H9 (cell line): ENCODE measurements around the gene TRPM2. TPM values are rescaled to one million over a fixed set of nuclear protein-coding genes. Genes with fewer than 3 reads are reported as not detected.

Source experiments
- DNase-seq: peaks from one replicate; pipeline ENCODE4 v3.0.0-alpha.2; 2017
- H2AFZ ChIP-seq: one replicate; pipeline ENCODE4 v1.6.1; 2013; ENCODE audit warnings: mild to moderate bottlenecking, low read length, control low read depth, moderate library complexity
- H2AK5ac ChIP-seq: 2 replicates; pipeline ENCODE4 v1.6.1; 2013; ENCODE audit warnings: low read length, control low read depth, mixed read lengths; ENCODE audit not compliant: insufficient read length
- H2BK120ac ChIP-seq: one replicate; pipeline ENCODE4 v1.6.1; 2013; ENCODE audit warnings: low read depth, mild to moderate bottlenecking, low read length, control low read depth, inconsistent platforms; ENCODE audit not compliant: poor library complexity, severe bottlenecking
- H2BK12ac ChIP-seq: 2 replicates; pipeline ENCODE4 v1.6.1; 2013; ENCODE audit warnings: low read length, control low read depth, mixed read lengths, low read depth; ENCODE audit not compliant: insufficient read length
- H2BK15ac ChIP-seq: 2 replicates; pipeline ENCODE4 v1.6.1; 2013; ENCODE audit warnings: low read depth, low read length, control low read depth
- H2BK20ac ChIP-seq: one replicate; pipeline ENCODE4 v1.6.1; 2013; ENCODE audit warnings: low read depth, mild to moderate bottlenecking, low read length, control low read depth, inconsistent platforms; ENCODE audit not compliant: poor library complexity, severe bottlenecking
- H2BK5ac ChIP-seq: 2 replicates; pipeline ENCODE4 v1.6.1; 2013; ENCODE audit warnings: low read length, control low read depth, mixed read lengths; ENCODE audit not compliant: insufficient read length
- H3K14ac ChIP-seq: 2 replicates; pipeline ENCODE4 v1.6.1; 2013; ENCODE audit warnings: low read length, control low read depth; ENCODE audit not compliant: insufficient read depth
- H3K18ac ChIP-seq: 2 replicates; pipeline ENCODE4 v1.6.1; 2013; ENCODE audit warnings: low read depth, mild to moderate bottlenecking, mixed read lengths, low read length, control low read depth; ENCODE audit not compliant: insufficient read length
- H3K23ac ChIP-seq: 2 replicates; pipeline ENCODE4 v1.6.1; 2013; ENCODE audit warnings: low read length, control low read depth, mixed read lengths, low read depth; ENCODE audit not compliant: insufficient read length
- H3K23me2 ChIP-seq: 2 replicates; pipeline ENCODE4 v1.6.1; 2013; ENCODE audit warnings: low read depth, mild to moderate bottlenecking, mixed read lengths, low read length, control low read depth; ENCODE audit not compliant: insufficient read length, poor library complexity, severe bottlenecking
- H3K27ac ChIP-seq: 2 replicates; pipeline ENCODE4 v1.5.1; 2013; ENCODE audit warnings: low read length, control low read depth, mixed read lengths, low read depth; ENCODE audit not compliant: insufficient read length
- H3K27me3 ChIP-seq: 2 replicates; pipeline ENCODE4 v1.6.1; 2013; ENCODE audit warnings: low read length, control low read depth, inconsistent platforms; ENCODE audit not compliant: insufficient read depth
- H3K4ac ChIP-seq: 2 replicates; pipeline ENCODE4 v1.6.1; 2013; ENCODE audit warnings: low read depth, mild to moderate bottlenecking, control low read depth, inconsistent platforms, low read length, moderate library complexity
- H3K4me1 ChIP-seq: 2 replicates; pipeline ENCODE4 v1.6.1; 2013; ENCODE audit warnings: low read length, control low read depth, inconsistent platforms; ENCODE audit not compliant: insufficient read depth
- H3K4me2 ChIP-seq: 2 replicates; pipeline ENCODE4 v1.6.1; 2013; ENCODE audit warnings: low read length, control low read depth, mixed read lengths; ENCODE audit not compliant: insufficient read length, insufficient read depth
- H3K56ac ChIP-seq: 2 replicates; pipeline ENCODE4 v1.6.1; 2013; ENCODE audit warnings: low read depth, mild to moderate bottlenecking, mixed read lengths, low read length, control low read depth; ENCODE audit not compliant: insufficient read length
- H3K79me1 ChIP-seq: 2 replicates; pipeline ENCODE4 v1.6.1; 2013; ENCODE audit warnings: low read depth, mild to moderate bottlenecking, moderate library complexity, low read length, control low read depth, inconsistent platforms; ENCODE audit not compliant: insufficient read depth, poor library complexity, severe bottlenecking
- H3K79me2 ChIP-seq: 2 replicates; pipeline ENCODE4 v1.6.1; 2013; ENCODE audit warnings: low read length, control low read depth, inconsistent platforms; ENCODE audit not compliant: insufficient read depth
- H3K9ac ChIP-seq: 2 replicates; pipeline ENCODE4 v1.6.1; 2013; ENCODE audit warnings: low read length, control low read depth, mixed read lengths; ENCODE audit not compliant: insufficient read length; ENCODE audit errors: extremely low read depth
- H3K9me3 ChIP-seq: one replicate; pipeline ENCODE4 v1.6.1; 2013; ENCODE audit warnings: low read depth, low read length, inconsistent platforms; ENCODE audit not compliant: control insufficient read depth
- H3T11ph ChIP-seq: one replicate; pipeline ENCODE4 v1.6.1; 2013; ENCODE audit warnings: mild to moderate bottlenecking, low read length, control low read depth, inconsistent platforms
- H4K20me1 ChIP-seq: one replicate; pipeline ENCODE4 v1.6.1; 2013; ENCODE audit not compliant: control insufficient read depth, insufficient read length, insufficient read depth
- H4K5ac ChIP-seq: 2 replicates; pipeline ENCODE4 v1.6.1; 2013; ENCODE audit warnings: low read depth, mild to moderate bottlenecking, mixed read lengths, low read length, control low read depth; ENCODE audit not compliant: insufficient read length
- H4K8ac ChIP-seq: replicated peaks from 2 replicates; pipeline ENCODE4 v1.6.1; 2013; ENCODE audit warnings: low read length, control low read depth, mixed read lengths, low read depth; ENCODE audit not compliant: insufficient read length
- H4K91ac ChIP-seq: 2 replicates; pipeline ENCODE4 v1.6.1; 2013; ENCODE audit warnings: low read depth, mild to moderate bottlenecking, moderate library complexity, mixed read lengths, low read length, control low read depth; ENCODE audit not compliant: insufficient read length
- H3K27ac Mint-ChIP-seq, 3 experiments: 2 replicates in 2 of 3; 3 replicates in 1 of 3; pipeline ENCODE4 v1.8.0; 2020 to 2021; ENCODE audit warnings: mixed read lengths in 3 of 3, mild to moderate bottlenecking in 1 of 3, moderate library complexity in 1 of 3
- H3K27me3 Mint-ChIP-seq: 2 replicates; pipeline ENCODE4 v1.8.0; 2021; ENCODE audit warnings: low read depth, mild to moderate bottlenecking, moderate library complexity, mixed read lengths
- H3K36me3 Mint-ChIP-seq, 3 experiments: 2 replicates in 2 of 3; 3 replicates in 1 of 3; pipeline ENCODE4 v1.8.0; 2020 to 2021; ENCODE audit warnings: low read depth in 3 of 3, mixed read lengths in 3 of 3; ENCODE audit not compliant: insufficient read depth in 1 of 3
- H3K4me1 Mint-ChIP-seq, 2 experiments: 2 replicates each; pipeline ENCODE4 v1.8.0; 2020; ENCODE audit warnings: mixed read lengths in 2 of 2
- H3K4me3 Mint-ChIP-seq, 2 experiments: 2 replicates in 1 of 2; 3 replicates in 1 of 2; pipeline ENCODE4 v1.8.0; 2020 to 2021; ENCODE audit warnings: mild to moderate bottlenecking in 2 of 2, mixed read lengths in 2 of 2, moderate library complexity in 1 of 2
- H3K9me3 Mint-ChIP-seq, 2 experiments: 2 replicates in 1 of 2; 3 replicates in 1 of 2; pipeline ENCODE4 v1.8.0; 2020; ENCODE audit warnings: mild to moderate bottlenecking in 2 of 2, mixed read lengths in 2 of 2, moderate library complexity in 1 of 2
- WGBS: extraction: QIAGEN DNeasy Blood & Tissue Kit; methylation state at CpG from one replicate; pipeline ENCODE4 v1.1.7; 2013; ENCODE audit warnings: missing lambda C conversion rate, low lambda C conversion rate, mixed read lengths; ENCODE audit not compliant: insufficient read length; ENCODE audit errors: extremely low coverage; 5-methylcytosine and 5-hydroxymethylcytosine counted together
- total RNA-seq: library from RNA; stranded (reverse); gene quantifications from 2 replicates; pipeline ENCODE4 v1.2.1, GENCODE V29; 2021
- TF ChIP-seq, protein P1 (sequence below): fragments of 200-600 bp; sonication (generic); conservative IDR thresholded peaks from 3 replicates; pipeline ENCODE4 v1.8.0; 2021; ENCODE audit warnings: antibody characterized with exemption, mild to moderate bottlenecking

TRPM2 gene
- total RNA-seq, 1 experiment from 2014 or later: 0.68 TPM

DNA sequence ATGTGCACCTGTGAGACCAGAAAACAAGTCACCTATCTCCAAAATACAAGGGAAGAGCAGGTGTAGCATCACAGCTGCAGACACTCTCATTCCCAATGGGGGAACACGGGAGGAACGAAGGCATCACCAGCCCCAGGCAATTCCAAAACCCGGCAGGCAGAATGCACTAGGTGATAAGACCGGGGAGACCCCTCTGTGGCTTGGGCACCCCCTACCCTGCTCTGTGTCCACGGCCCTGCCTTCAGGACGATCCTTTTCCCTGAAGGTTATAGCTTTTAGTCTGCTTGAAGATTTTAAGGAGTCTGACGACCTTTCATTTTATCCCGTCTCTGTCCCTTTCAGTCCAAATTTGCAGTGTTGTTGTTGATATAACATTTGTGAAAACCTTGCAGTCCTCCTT lies 19.2 kb downstream of the TRPM2 start:
- Histone ChIP-seq H3K9ac (no peak overlapping the region), H2BK5ac (no peak overlapping the region), H3T11ph (no peak overlapping the region), H2BK120ac (no peak overlapping the region), H3K4me2 (no peak overlapping the region), H3K4me1 (no peaks in the 10 kb centered on the region), H4K5ac (no peak overlapping the region), H2AK5ac (no peak overlapping the region), H2BK12ac (no peak overlapping the region), H3K23ac (no peak overlapping the region), H3K14ac (no peak overlapping the region), H3K79me2 (no peaks in the 10 kb centered on the region), H4K20me1 (no peaks in the 10 kb centered on the region), H3K27me3 (peaks cover 4% of the 10 kb centered on the region; the same call in 1 of the 2 replicates), H3K18ac (no peak overlapping the region), H3K56ac (no peak overlapping the region), H4K91ac (no peak overlapping the region), H4K8ac (no peak overlapping the region), H3K4ac (no peak overlapping the region), H3K27ac (no peak overlapping the region), H2AFZ (no peak overlapping the region), H3K9me3 (no peaks in the 10 kb centered on the region), H2BK15ac (no peak overlapping the region), H3K79me1 (no peaks in the 10 kb centered on the region), H3K23me2 (peaks cover 3% of the 10 kb centered on the region), H2BK20ac (no peak overlapping the region)
- no peak for DNase-seq
- WGBS: no CpG with 5 or more reads among the region's 8 CpGs
- Mint-ChIP-seq H3K27ac (no peak overlapping the region), H3K4me1 (peaks cover 10 to 16% of the 10 kb centered on the region in 2 experiments), H3K9me3 (peaks cover 27 to 32% of the 10 kb centered on the region in 2 experiments), H3K36me3 (peaks cover 0 to 9% (median 4%) of the 10 kb centered on the region in 3 experiments; a peak in 4 of 7 replicates), H3K27me3 (peaks cover 47% of the 10 kb centered on the region), H3K4me3 (no peak overlapping the region)
- TF ChIP-seq, protein P1, sequence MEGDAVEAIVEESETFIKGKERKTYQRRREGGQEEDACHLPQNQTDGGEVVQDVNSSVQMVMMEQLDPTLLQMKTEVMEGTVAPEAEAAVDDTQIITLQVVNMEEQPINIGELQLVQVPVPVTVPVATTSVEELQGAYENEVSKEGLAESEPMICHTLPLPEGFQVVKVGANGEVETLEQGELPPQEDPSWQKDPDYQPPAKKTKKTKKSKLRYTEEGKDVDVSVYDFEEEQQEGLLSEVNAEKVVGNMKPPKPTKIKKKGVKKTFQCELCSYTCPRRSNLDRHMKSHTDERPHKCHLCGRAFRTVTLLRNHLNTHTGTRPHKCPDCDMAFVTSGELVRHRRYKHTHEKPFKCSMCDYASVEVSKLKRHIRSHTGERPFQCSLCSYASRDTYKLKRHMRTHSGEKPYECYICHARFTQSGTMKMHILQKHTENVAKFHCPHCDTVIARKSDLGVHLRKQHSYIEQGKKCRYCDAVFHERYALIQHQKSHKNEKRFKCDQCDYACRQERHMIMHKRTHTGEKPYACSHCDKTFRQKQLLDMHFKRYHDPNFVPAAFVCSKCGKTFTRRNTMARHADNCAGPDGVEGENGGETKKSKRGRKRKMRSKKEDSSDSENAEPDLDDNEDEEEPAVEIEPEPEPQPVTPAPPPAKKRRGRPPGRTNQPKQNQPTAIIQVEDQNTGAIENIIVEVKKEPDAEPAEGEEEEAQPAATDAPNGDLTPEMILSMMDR: no peak
